A673 (cell line): ENCODE measurements around the gene PDCD4. TPM values are rescaled to one million over a fixed set of nuclear protein-coding genes. Genes with fewer than 3 reads are reported as not detected.
A peak's percentile ranks its signal among the peaks of the same experiment; 100 is the strongest.

Source experiments
- BruUV-seq: library from RNA; stranded (reverse); fragments of 400-500 nt; replicated peaks from 2 replicates; lab custom pipeline; 2021; lab: Mats Ljungman, UMichigan
- CTCF ChIA-PET: fragments of 300-600 bp; sonication (Branson Sonifier 250); formaldehyde crosslinking; loops from one replicate; lab custom pipeline; 2022; ENCODE audit warnings: antibody characterized with exemption; lab: Charles Lee
- POLR2A ChIA-PET: fragments of 300-600 bp; sonication (Branson Sonifier 250); formaldehyde crosslinking; loops from one replicate; lab custom pipeline; 2022; ENCODE audit warnings: antibody characterized with exemption; ENCODE audit not compliant: low non-redundant PET; lab: Charles Lee
- DNase-seq: peaks from one replicate; pipeline ENCODE4 v3.0.0-alpha.2; 2015; ENCODE audit warnings: low spot score
- H3K27ac ChIP-seq: fragments of 200-600 bp; sonication (generic); 2 replicates; pipeline ENCODE4 v1.5.1; 2016; ENCODE audit warnings: mixed run types, low read depth, mild to moderate bottlenecking, mixed read lengths, antibody characterized with exemption, low read length; ENCODE audit not compliant: poor library complexity, severe bottlenecking
- H3K27me3 ChIP-seq: fragments of 200-600 bp; sonication (generic); replicated peaks from 2 replicates; pipeline ENCODE4 v1.6.1; 2017; ENCODE audit warnings: mixed run types, low read depth, mild to moderate bottlenecking, mixed read lengths, antibody characterized with exemption, low read length; ENCODE audit not compliant: insufficient read depth, poor library complexity
- H3K36me3 ChIP-seq: fragments of 200-600 bp; sonication (generic); 2 replicates; pipeline ENCODE4 v1.6.1; 2016; ENCODE audit warnings: mixed run types, mild to moderate bottlenecking, mixed read lengths, antibody characterized with exemption, low read length; ENCODE audit not compliant: insufficient read depth, poor library complexity, severe bottlenecking
- H3K4me1 ChIP-seq: fragments of 200-600 bp; sonication (generic); 2 replicates; pipeline ENCODE4 v1.6.1; 2017; ENCODE audit warnings: mixed run types, mild to moderate bottlenecking, mixed read lengths, antibody characterized with exemption, low read length; ENCODE audit not compliant: insufficient read depth, poor library complexity, severe bottlenecking
- H3K4me3 ChIP-seq: fragments of 200-600 bp; sonication (generic); 2 replicates; pipeline ENCODE4 v1.5.1; 2016; ENCODE audit warnings: low read depth, mixed run types, mild to moderate bottlenecking, mixed read lengths, low read length; ENCODE audit not compliant: poor library complexity, severe bottlenecking
- H3K9me3 ChIP-seq: fragments of 200-600 bp; sonication (generic); 2 replicates; pipeline ENCODE4 v1.6.1; 2016; ENCODE audit warnings: mixed run types, low read depth, mild to moderate bottlenecking, mixed read lengths, antibody characterized with exemption, low read length; ENCODE audit not compliant: poor library complexity, severe bottlenecking
- EZH2 ChIP-seq: fragments of 200-600 bp; sonication (generic); IDR thresholded peaks from 2 replicates; pipeline ENCODE4 v1.6.1; 2017; ENCODE audit warnings: borderline replicate concordance, low read depth, mild to moderate bottlenecking, mixed read lengths, antibody characterized with exemption, low read length; ENCODE audit not compliant: poor library complexity, severe bottlenecking
- intact Hi-C: fragments of 100-400 bp; cut with micrococcal nuclease; formaldehyde crosslinking; loops from one replicate; pipeline ENCODE4 v1.10.0; 2022; ENCODE audit not compliant: unreplicated experiment
- total RNA-seq: library from RNA; stranded (reverse); gene quantifications from 2 replicates; pipeline ENCODE4 v1.2.3, GENCODE V29; 2021
- TF ChIP-seq, protein P1 (sequence below): fragments of 300-800, 200-600 bp; sonication (generic); conservative IDR thresholded peaks from 2 replicates; pipeline ENCODE4 v1.5.1; 2017; ENCODE audit warnings: low read depth, mild to moderate bottlenecking, antibody characterized with exemption, low read length, moderate library complexity, mixed read lengths

PDCD4 gene
- total RNA-seq, 1 experiment from 2014 or later, result 17.3 TPM

GRCh38 chr10:110834629-110835301, 37.0 kb upstream of the PDCD4 start:
- Histone ChIP-seq H3K36me3 (no peaks in the 10 kb centered on the region), H3K4me3 (no peak overlapping the region), H3K27ac (no peak overlapping the region), H3K27me3 (no peaks in the 10 kb centered on the region), H3K4me1 (peaks cover 5% of the 10 kb centered on the region), H3K9me3 (no peaks in the 10 kb centered on the region)
- CTCF ChIA-PET, result no interaction called here
- no TSS peak for BruUV-seq
- DNase-seq, result peak; percentile 71
- intact Hi-C loops, result no loop called here
- POLR2A ChIA-PET, result interaction anchor here (0.6 kb wide), 1 partner anchor 48 kb away, joined by 6 read pairs; no protein-coding TSS in a partner anchor
- TF ChIP-seq, protein P1, sequence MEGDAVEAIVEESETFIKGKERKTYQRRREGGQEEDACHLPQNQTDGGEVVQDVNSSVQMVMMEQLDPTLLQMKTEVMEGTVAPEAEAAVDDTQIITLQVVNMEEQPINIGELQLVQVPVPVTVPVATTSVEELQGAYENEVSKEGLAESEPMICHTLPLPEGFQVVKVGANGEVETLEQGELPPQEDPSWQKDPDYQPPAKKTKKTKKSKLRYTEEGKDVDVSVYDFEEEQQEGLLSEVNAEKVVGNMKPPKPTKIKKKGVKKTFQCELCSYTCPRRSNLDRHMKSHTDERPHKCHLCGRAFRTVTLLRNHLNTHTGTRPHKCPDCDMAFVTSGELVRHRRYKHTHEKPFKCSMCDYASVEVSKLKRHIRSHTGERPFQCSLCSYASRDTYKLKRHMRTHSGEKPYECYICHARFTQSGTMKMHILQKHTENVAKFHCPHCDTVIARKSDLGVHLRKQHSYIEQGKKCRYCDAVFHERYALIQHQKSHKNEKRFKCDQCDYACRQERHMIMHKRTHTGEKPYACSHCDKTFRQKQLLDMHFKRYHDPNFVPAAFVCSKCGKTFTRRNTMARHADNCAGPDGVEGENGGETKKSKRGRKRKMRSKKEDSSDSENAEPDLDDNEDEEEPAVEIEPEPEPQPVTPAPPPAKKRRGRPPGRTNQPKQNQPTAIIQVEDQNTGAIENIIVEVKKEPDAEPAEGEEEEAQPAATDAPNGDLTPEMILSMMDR, result no peak
- no peak for TF ChIP-seq EZH2

DNA sequence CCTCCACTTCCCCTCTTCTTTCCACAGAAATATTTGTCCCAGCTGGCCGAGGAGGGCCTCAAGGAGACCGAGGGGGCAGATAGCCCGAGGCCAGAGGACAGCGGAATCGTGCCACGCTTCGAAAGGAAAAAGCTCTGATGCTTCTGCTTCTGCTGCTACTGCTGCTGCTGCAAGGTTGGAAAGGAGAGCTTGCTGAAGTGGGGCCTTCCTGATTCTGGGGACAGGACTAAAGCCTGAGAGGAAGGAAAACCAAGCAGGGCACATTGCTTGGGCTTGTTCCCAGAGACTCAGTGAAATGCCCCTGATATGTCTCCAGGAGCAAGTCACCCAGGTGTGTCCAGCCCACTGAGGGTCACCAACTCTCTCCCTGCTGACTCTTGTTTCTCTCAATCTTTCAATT, 35.9 kb upstream of the PDCD4 start:
- CTCF ChIA-PET, result interaction anchor here (0.6 kb wide), 1 partner anchor 530 kb away, joined by 8 read pairs; no protein-coding TSS in a partner anchor
- no peaks in the 10 kb centered on the region for H3K9me3 ChIP-seq

GRCh38 chr10:110836706-110837105, 35.0 kb upstream of the PDCD4 start:
- Histone ChIP-seq H3K4me1 (peaks cover 5% of the 10 kb centered on the region), H3K9me3 (no peaks in the 10 kb centered on the region), H3K27me3 (no peaks in the 10 kb centered on the region), H3K27ac (no peak overlapping the region), H3K36me3 (no peaks in the 10 kb centered on the region), H3K4me3 (no peak overlapping the region)
- TF ChIP-seq, protein P1, result no peak
- TF ChIP-seq EZH2, result no peak
- intact Hi-C loops, result no loop called here
- DNase-seq, result no peak
- no TSS peak for BruUV-seq
- ChIA-PET POLR2A (no interaction called here), CTCF (no interaction called here)

More for the DNA sequence above, 35.9 kb upstream of the PDCD4 start:
- H3K4me3 ChIP-seq, result no peak overlapping the region
- no peaks in the 10 kb centered on the region for H3K27me3 ChIP-seq
- no peak overlapping the region for H3K27ac ChIP-seq
- no peak for DNase-seq
- H3K4me1 ChIP-seq, result peaks cover 5% of the 10 kb centered on the region
- POLR2A ChIA-PET, result no interaction called here
- no peak for TF ChIP-seq EZH2
- TF ChIP-seq, protein P1, result no peak
- no peaks in the 10 kb centered on the region for H3K36me3 ChIP-seq
- BruUV-seq, result no TSS peak
- intact Hi-C loops, result no loop called here
